ENCODE data around the gene WRAP73. TPM values are rescaled to one million over a fixed set of nuclear protein-coding genes. Genes with fewer than 3 reads are reported as not detected.

The WRAP73 gene
- total and polyA plus RNA-seq, 9 of the 15 experiments (the other 6 are each of a cell fraction or from before 2014, with no cell fraction given): 4.3 to 51.8 (median 30.1) TPM

GRCh38 chr1:3604468-3604974 lies 45.4 kb downstream of the WRAP73 start (continued):
- TF ChIP-seq CTCF (IDR thresholded peaks at IDR 0.05 in 2 of 3, conservative IDR thresholded peaks at IDR 0.05 in 1 of 3; ENCODE audit: insufficient read depth in 2 of 3, low read depth in 1 of 3, low read length in 3 of 3) (no peak), ZNF57 (CRISPR knock-in tag; IDR thresholded peaks at IDR 0.05) (no peak), SNRNP70 (optimal IDR thresholded peaks at IDR 0.05; ENCODE audit: low read depth, low read length) (no peak), XRCC4 (IDR thresholded peaks at IDR 0.05; ENCODE audit: extremely low read depth, insufficient read depth, insufficient read length) (no peak), FOSL1 (tag; conservative IDR thresholded peaks at IDR 0.05) (peak; percentile 52), TFE3 (CRISPR knock-in tag; IDR thresholded peaks at IDR 0.05) (no peak), ZNF584 (CRISPR knock-in tag; IDR thresholded peaks at IDR 0.05; ENCODE audit: low read depth) (0 out of 2 replicates have a peak, but pooled peaks have one; percentile 45), ZNF764 (CRISPR knock-in tag; IDR thresholded peaks at IDR 0.05; ENCODE audit: low read depth) (no peak), ZFP36 (IDR thresholded peaks at IDR 0.05; ENCODE audit: low read depth, low read length, partially characterized antibody) (no peak), CBX3 (IDR thresholded peaks at IDR 0.05; ENCODE audit: borderline replicate concordance in 1 of 2, low read length in 2 of 2) (no peak), CAMTA2 (CRISPR knock-in tag; conservative IDR thresholded peaks at IDR 0.05) (no peak)
- TF ChIP-seq, protein P1, sequence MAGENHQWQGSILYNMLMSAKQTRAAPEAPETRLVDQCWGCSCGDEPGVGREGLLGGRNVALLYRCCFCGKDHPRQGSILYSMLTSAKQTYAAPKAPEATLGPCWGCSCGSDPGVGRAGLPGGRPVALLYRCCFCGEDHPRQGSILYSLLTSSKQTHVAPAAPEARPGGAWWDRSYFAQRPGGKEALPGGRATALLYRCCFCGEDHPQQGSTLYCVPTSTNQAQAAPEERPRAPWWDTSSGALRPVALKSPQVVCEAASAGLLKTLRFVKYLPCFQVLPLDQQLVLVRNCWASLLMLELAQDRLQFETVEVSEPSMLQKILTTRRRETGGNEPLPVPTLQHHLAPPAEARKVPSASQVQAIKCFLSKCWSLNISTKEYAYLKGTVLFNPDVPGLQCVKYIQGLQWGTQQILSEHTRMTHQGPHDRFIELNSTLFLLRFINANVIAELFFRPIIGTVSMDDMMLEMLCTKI (IDR thresholded peaks at IDR 0.05; ENCODE audit: partially characterized antibody): no peak
- TF ChIP-seq, protein P2, sequence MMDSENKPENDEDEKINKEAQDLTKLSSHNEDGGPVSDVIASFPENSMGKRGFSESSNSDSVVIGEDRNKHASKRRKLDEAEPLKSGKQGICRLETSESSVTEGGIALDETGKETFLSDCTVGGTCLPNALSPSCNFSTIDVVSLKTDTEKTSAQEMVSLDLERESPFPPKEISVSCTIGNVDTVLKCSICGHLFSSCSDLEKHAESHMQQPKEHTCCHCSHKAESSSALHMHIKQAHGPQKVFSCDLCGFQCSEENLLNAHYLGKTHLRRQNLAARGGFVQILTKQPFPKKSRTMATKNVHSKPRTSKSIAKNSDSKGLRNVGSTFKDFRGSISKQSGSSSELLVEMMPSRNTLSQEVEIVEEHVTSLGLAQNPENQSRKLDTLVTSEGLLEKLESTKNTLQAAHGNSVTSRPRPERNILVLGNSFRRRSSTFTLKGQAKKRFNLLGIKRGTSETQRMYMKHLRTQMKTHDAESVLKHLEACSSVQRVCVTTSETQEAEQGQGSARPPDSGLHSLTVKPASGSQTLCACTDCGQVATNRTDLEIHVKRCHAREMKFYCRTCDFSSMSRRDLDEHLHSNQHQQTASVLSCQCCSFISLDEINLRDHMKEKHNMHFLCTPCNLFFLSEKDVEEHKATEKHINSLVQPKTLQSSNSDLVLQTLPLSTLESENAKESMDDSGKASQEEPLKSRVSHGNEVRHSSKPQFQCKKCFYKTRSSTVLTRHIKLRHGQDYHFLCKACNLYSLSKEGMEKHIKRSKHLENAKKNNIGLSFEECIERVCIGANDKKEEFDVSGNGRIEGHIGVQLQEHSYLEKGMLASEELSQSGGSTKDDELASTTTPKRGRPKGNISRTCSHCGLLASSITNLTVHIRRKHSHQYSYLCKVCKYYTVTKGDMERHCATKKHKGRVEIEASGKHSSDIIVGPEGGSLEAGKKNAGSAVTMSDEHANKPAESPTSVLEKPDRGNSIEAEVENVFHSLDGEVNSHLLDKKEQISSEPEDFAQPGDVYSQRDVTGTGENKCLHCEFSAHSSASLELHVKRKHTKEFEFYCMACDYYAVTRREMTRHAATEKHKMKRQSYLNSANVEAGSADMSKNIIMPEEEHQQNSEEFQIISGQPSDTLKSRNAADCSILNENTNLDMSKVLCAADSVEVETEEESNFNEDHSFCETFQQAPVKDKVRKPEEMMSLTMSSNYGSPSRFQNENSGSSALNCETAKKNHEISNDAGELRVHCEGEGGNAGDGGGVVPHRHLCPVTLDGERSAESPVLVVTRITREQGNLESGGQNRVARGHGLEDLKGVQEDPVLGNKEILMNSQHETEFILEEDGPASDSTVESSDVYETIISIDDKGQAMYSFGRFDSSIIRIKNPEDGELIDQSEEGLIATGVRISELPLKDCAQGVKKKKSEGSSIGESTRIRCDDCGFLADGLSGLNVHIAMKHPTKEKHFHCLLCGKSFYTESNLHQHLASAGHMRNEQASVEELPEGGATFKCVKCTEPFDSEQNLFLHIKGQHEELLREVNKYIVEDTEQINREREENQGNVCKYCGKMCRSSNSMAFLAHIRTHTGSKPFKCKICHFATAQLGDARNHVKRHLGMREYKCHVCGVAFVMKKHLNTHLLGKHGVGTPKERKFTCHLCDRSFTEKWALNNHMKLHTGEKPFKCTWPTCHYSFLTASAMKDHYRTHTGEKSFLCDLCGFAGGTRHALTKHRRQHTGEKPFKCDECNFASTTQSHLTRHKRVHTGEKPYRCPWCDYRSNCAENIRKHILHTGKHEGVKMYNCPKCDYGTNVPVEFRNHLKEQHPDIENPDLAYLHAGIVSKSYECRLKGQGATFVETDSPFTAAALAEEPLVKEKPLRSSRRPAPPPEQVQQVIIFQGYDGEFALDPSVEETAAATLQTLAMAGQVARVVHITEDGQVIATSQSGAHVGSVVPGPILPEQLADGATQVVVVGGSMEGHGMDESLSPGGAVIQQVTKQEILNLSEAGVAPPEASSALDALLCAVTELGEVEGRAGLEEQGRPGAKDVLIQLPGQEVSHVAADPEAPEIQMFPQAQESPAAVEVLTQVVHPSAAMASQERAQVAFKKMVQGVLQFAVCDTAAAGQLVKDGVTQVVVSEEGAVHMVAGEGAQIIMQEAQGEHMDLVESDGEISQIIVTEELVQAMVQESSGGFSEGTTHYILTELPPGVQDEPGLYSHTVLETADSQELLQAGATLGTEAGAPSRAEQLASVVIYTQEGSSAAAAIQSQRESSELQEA (IDR thresholded peaks at IDR 0.05; ENCODE audit: low read depth): no peak
- TF ChIP-seq, protein P3, sequence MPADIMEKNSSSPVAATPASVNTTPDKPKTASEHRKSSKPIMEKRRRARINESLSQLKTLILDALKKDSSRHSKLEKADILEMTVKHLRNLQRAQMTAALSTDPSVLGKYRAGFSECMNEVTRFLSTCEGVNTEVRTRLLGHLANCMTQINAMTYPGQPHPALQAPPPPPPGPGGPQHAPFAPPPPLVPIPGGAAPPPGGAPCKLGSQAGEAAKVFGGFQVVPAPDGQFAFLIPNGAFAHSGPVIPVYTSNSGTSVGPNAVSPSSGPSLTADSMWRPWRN (IDR thresholded peaks at IDR 0.05; ENCODE audit: low read depth): no peak
